Kidney epithelial cell (primary cell): Measurements from ENCODE around the gene CNPY1. TPM values are rescaled to one million over a fixed set of nuclear protein-coding genes. Genes with fewer than 3 reads are reported as not detected.

Experiments
- DNase-seq: peaks from one replicate; pipeline ENCODE4 v3.0.0-alpha.2; 2010; ENCODE audit warnings: low read depth
- H3K27me3 ChIP-seq: 2 replicates; pipeline ENCODE4 v1.6.0; 2011; ENCODE audit warnings: low read length; ENCODE audit not compliant: control insufficient read depth, insufficient read depth
- H3K36me3 ChIP-seq: 2 replicates; pipeline ENCODE4 v1.5.1; 2011; ENCODE audit warnings: low read length; ENCODE audit not compliant: control insufficient read depth, insufficient read depth
- H3K4me3 ChIP-seq: 2 replicates; pipeline ENCODE4 v1.5.1; 2011; ENCODE audit warnings: low read depth, mild to moderate bottlenecking, control low read depth, low read length
- total RNA-seq: library from RNA; depleted of rRNA; stranded (reverse); fragments of >200 nt; gene quantifications from 2 replicates; pipeline ENCODE4 v1.2.3, GENCODE V29; 2015
- TF ChIP-seq, protein P1 (sequence below): IDR thresholded peaks from 2 replicates; pipeline ENCODE4 v1.5.1; 2011; ENCODE audit warnings: mild to moderate bottlenecking, moderate library complexity, low read length, control low read depth, inconsistent platforms; ENCODE audit not compliant: insufficient read depth, poor library complexity, severe bottlenecking

The CNPY1 gene
- total RNA-seq, 1 donor from 2014 or later, result not detected

DNA sequence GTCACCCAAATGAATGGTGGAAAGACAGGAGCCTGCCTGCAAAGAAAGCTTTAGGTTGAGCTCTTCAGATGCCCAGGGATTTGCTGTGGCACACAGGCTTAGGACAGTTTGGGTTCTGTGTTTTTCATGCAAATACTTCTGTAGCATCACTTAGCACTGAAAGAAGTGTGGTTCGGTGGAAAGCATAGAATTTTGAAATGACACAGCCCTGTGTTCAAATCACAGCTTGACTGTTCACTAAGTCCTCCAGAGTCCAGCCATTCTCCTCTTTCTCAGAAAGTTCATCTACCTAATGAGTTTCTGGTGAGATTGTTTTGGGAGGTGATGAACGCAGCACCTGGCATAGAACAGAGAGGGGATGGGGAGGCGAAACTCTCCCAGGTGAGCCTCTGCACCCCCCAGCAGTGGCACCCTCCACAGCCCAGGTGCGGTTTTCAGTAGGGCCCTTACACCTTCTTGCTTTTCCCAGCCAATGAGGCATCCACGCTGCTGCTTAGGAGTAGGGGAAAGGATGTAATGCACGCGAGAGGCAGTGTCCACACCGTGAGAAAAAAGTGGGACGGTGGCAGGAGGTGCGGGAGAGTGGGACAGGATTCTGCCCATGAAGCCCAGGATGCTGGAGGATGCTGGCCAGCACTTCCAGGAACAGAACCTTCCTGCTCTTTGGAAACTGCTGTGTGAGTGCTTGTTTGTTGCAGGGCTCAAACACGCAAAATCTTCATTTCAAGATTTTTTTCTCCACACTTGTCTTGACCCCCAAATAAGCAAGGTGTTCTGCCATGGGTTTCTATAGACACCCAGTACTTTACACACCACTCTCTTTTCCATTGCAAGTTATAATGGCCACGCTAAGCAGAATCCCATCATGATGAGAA lies 76.8 kb downstream of the CNPY1 start:
- peaks cover 89% of the 10 kb centered on the region for H3K27me3 ChIP-seq
- DNase-seq, result no peak
- H3K36me3 ChIP-seq, result no peaks in the 10 kb centered on the region
- TF ChIP-seq, protein P1, sequence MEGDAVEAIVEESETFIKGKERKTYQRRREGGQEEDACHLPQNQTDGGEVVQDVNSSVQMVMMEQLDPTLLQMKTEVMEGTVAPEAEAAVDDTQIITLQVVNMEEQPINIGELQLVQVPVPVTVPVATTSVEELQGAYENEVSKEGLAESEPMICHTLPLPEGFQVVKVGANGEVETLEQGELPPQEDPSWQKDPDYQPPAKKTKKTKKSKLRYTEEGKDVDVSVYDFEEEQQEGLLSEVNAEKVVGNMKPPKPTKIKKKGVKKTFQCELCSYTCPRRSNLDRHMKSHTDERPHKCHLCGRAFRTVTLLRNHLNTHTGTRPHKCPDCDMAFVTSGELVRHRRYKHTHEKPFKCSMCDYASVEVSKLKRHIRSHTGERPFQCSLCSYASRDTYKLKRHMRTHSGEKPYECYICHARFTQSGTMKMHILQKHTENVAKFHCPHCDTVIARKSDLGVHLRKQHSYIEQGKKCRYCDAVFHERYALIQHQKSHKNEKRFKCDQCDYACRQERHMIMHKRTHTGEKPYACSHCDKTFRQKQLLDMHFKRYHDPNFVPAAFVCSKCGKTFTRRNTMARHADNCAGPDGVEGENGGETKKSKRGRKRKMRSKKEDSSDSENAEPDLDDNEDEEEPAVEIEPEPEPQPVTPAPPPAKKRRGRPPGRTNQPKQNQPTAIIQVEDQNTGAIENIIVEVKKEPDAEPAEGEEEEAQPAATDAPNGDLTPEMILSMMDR, result no peak
- no peak overlapping the region for H3K4me3 ChIP-seq

GRCh38 chr7:155468785-155469148 lies 77.6 kb downstream of the CNPY1 start:
- no peak overlapping the region for H3K4me3 ChIP-seq
- DNase-seq, result no peak
- TF ChIP-seq, protein P1, result no peak
- peaks cover 84% of the 10 kb centered on the region for H3K27me3 ChIP-seq
- no peaks in the 10 kb centered on the region for H3K36me3 ChIP-seq

DNA sequence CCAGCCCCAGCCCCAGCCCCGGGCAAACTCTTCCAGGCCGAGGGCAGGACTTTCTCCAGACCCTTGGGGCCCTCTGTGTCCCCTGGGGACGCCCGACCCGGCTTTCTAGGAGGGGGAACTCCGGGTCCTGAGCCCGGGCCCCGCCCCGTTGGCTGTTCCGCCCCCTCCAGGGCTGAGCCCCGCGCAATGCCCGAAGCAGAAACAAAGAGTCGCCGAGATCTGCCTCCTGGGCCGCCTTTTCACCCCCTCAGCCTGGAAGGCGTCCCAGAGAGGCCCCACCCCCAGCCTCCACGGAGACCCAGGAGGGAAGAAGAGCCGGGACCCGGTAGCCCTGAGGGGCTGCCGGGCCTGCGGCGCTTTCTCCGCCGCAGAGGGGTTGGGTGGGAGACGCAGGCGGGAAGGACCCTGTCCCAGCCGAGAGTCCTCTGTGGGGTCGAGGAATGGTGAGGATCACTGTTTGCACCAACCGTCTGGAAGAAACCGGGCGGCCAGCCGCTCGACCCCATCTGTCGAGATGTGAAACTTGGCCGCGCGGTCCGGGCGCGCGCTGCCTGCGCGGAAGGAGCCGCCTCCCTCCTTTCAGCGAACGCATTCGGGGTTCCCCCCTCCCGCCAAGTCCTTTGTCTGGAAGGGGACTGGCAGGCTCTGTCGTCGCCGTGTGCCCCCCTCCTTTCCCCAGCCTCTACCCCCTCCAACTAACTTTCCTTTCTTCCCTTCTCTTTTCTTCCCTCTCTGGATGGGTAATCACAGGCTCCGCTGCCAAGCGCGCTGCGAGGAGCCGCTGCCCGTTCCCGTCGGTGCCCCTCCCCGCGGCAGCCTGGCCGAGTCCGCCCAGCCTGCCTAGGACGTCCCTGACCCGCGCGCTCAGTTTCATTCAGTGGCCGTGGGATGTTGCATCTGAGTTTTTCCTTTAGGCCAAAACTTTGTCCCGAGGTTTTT lies 78.2 kb downstream of the CNPY1 start:
- H3K27me3 ChIP-seq, result peaks cover 85% of the 10 kb centered on the region

GRCh38 chr7:155466814-155467733 lies 79.3 kb downstream of the CNPY1 start:
- TF ChIP-seq, protein P1, result no peak
- DNase-seq, result no peak
- Histone ChIP-seq H3K4me3 (no peak overlapping the region), H3K27me3 (peaks cover 88% of the 10 kb centered on the region), H3K36me3 (no peaks in the 10 kb centered on the region)

More for the DNA sequence above, 78.2 kb downstream of the CNPY1 start:
- Histone ChIP-seq H3K4me3 (no peak overlapping the region), H3K36me3 (no peaks in the 10 kb centered on the region)
- TF ChIP-seq, protein P1, result no peak
- DNase-seq, result no peak

DNA sequence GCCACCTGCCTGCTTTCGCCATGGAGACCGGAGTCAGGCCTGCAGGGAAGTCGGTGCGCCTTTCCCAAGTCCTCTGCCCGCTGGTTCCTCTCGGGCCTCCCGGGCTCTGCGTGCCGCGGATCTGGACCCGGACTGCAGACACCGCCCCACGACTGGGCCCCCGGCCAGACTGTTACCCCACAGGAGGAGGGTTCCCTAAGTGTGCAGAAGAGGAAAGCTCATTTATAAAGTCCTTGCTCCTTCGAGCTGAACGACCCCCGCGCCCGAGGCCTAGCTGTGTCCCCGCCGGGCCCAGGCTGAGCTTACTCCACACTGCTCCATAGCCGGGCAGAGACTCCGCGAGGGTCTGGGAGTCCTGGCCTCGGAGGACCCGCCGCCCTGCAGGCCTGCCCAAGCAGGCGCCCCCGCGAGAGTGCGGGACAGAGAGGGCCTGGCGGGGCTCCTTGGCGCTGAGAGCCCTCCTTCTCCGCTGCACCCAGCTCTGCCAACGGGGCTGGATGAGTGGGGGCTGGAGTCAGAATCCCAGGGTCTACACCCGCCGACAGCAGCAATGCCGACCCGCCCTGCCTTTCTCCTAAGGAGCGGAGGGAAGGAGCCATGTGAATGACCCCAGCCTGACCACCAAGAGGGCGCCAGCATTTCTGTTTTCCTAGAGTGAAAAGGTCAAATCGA lies 80.1 kb downstream of the CNPY1 start:
- TF ChIP-seq, protein P1, result no peak
- peaks cover 88% of the 10 kb centered on the region for H3K27me3 ChIP-seq

More for the DNA sequence above, 80.1 kb downstream of the CNPY1 start:
- H3K4me3 ChIP-seq, result no peak overlapping the region
- H3K36me3 ChIP-seq, result no peaks in the 10 kb centered on the region
- DNase-seq, result no peak
